ENCODE data around the gene SALL4. TPM values are rescaled to one million over a fixed set of nuclear protein-coding genes. Genes with fewer than 3 reads are reported as not detected.

The SALL4 gene
- total and polyA plus RNA-seq, 2 experiments from 2014 or later, result 122 to 227 TPM

GRCh38 chr20:51750037-51750769 is 52.1 kb downstream of the SALL4 start:
- TF ChIP-seq ETS1 (IDR thresholded peaks at IDR 0.05) (no peak), POLR2AphosphoS5 (IDR thresholded peaks at IDR 0.05; ENCODE audit: low read depth) (no peak), ZNF331 (CRISPR knock-in tag; IDR thresholded peaks at IDR 0.05; ENCODE audit: low read depth) (no peak), ZNF114 (CRISPR knock-in tag; IDR thresholded peaks at IDR 0.05) (no peak), STAT1 (IDR thresholded peaks at IDR 0.05; ENCODE audit: unreplicated experiment) (no peak), EZH2 (IDR thresholded peaks at IDR 0.05; ENCODE audit: low read depth, unreplicated experiment) (no peak), EZH2phosphoT487 (IDR thresholded peaks at IDR 0.05; ENCODE audit: unreplicated experiment) (no peak), CREB1 (CRISPR knock-in tag; IDR thresholded peaks at IDR 0.05; ENCODE audit: low read depth) (no peak), NANOG (IDR thresholded peaks at IDR 0.05; ENCODE audit: borderline replicate concordance) (no peak), REST (IDR thresholded peaks at IDR 0.05; ENCODE audit: unreplicated experiment) (no peak)
- no peak overlapping the region for H3K4me3 ChIP-seq
- H3K9me2 ChIP-seq (ENCODE audit: insufficient read depth), result no peaks in the 10 kb centered on the region
- H3K79me2 ChIP-seq (replicated peaks; ENCODE audit: insufficient read depth), result no peaks in the 10 kb centered on the region
- Mint-ChIP-seq H3K4me3 (no peak overlapping the region), H3K36me3 (ENCODE audit: low read depth) (no peaks in the 10 kb centered on the region; the same call in 2 of the 3 replicates), H3K27me3 (ENCODE audit: insufficient read depth, low read depth, poor library complexity) (no peaks in the 10 kb centered on the region), H3K9me3 (no peaks in the 10 kb centered on the region; the same call in 2 of the 3 replicates), H3K4me1 (peaks cover 4% of the 10 kb centered on the region; the same call in 2 of the 3 replicates), H3K27ac (peak overlapping the region; percentile 31)
- H4K20me1 ChIP-seq (replicated peaks; ENCODE audit: insufficient read depth), result no peaks in the 10 kb centered on the region; the same call in 1 of the 2 replicates
- no peak overlapping the region for H2AFZ ChIP-seq
- no peak for DNase-seq (ENCODE audit: low spot score)
- no peak overlapping the region for H3K4me2 ChIP-seq
- no peak overlapping the region for H3K27ac ChIP-seq (ENCODE audit: low read depth)
- H3F3A ChIP-seq (replicated peaks; ENCODE audit: low read depth), result no peaks in the 10 kb centered on the region
- ATAC-seq, result no peak; the same call in 2 of the 3 replicates
- no peaks in the 10 kb centered on the region for H3K27me3 ChIP-seq (ENCODE audit: insufficient read depth)
- H3K36me3 ChIP-seq (ENCODE audit: insufficient read depth), result no peaks in the 10 kb centered on the region
- no peaks in the 10 kb centered on the region; the same call in 1 of the 2 replicates for H3K4me1 ChIP-seq (ENCODE audit: insufficient read depth)

- peaks cover 4% of the 10 kb centered on the region; the same call in 2 of the 3 replicates for H3K4me1 Mint-ChIP-seq
- no peak for DNase-seq (ENCODE audit: low spot score)
- H3K27me3 Mint-ChIP-seq (ENCODE audit: insufficient read depth, low read depth, poor library complexity), result no peaks in the 10 kb centered on the region
- H2AFZ ChIP-seq, result no peak overlapping the region
- H3K36me3 Mint-ChIP-seq (ENCODE audit: low read depth), result no peaks in the 10 kb centered on the region; the same call in 2 of the 3 replicates
- H3K9me2 ChIP-seq (ENCODE audit: insufficient read depth), result no peaks in the 10 kb centered on the region
- no peaks in the 10 kb centered on the region for H3K27me3 ChIP-seq (ENCODE audit: insufficient read depth)
- no peaks in the 10 kb centered on the region for H3F3A ChIP-seq (replicated peaks; ENCODE audit: low read depth)
- no peak overlapping the region for H3K4me2 ChIP-seq
- H3K27ac ChIP-seq (ENCODE audit: low read depth), result no peak overlapping the region
- no peak overlapping the region for H3K4me3 Mint-ChIP-seq
- no peak for ATAC-seq
- H3K79me2 ChIP-seq (replicated peaks; ENCODE audit: insufficient read depth), result no peaks in the 10 kb centered on the region
- no peaks in the 10 kb centered on the region; the same call in 1 of the 2 replicates for H4K20me1 ChIP-seq (replicated peaks; ENCODE audit: insufficient read depth)
- H3K36me3 ChIP-seq (ENCODE audit: insufficient read depth), result no peaks in the 10 kb centered on the region
- no peak overlapping the region for H3K4me3 ChIP-seq
- H3K27ac Mint-ChIP-seq, result no peak overlapping the region
- H3K9me3 Mint-ChIP-seq, result no peaks in the 10 kb centered on the region; the same call in 2 of the 3 replicates
- H3K4me1 ChIP-seq (ENCODE audit: insufficient read depth), result no peaks in the 10 kb centered on the region; the same call in 1 of the 2 replicates
- TF ChIP-seq EZH2 (IDR thresholded peaks at IDR 0.05; ENCODE audit: low read depth, unreplicated experiment) (no peak), CTCF (conservative IDR thresholded peaks at IDR 0.05; ENCODE audit: low read depth in 2 of 2) (no peak), POLR2AphosphoS5 (IDR thresholded peaks at IDR 0.05; ENCODE audit: low read depth) (no peak), CREB1 (CRISPR knock-in tag; IDR thresholded peaks at IDR 0.05; ENCODE audit: low read depth) (no peak), STAT1 (IDR thresholded peaks at IDR 0.05; ENCODE audit: unreplicated experiment) (no peak), ZNF331 (CRISPR knock-in tag; IDR thresholded peaks at IDR 0.05; ENCODE audit: low read depth) (no peak), ZNF114 (CRISPR knock-in tag; IDR thresholded peaks at IDR 0.05) (no peak), ETS1 (IDR thresholded peaks at IDR 0.05) (no peak), EZH2phosphoT487 (IDR thresholded peaks at IDR 0.05; ENCODE audit: unreplicated experiment) (no peak), JUNB (IDR thresholded peaks at IDR 0.05; ENCODE audit: unreplicated experiment) (no peak)
These were observed 52.7 kb downstream of the SALL4 start for GRCh38 chr20:51749674-51750036.

Data from GM23338 (cell line).